Hematopoietic multipotent progenitor cell (in vitro differentiated cells): ENCODE results near the gene RASEF. TPM values are rescaled to one million over a fixed set of nuclear protein-coding genes. Genes with fewer than 3 reads are reported as not detected.

Source experiments
- DNase-seq, 3 donors: peaks; one replicate each; pipeline ENCODE4 v3.0.0-alpha.2; 2011 to 2015; ENCODE audit warnings: low read depth in 2 of 3, low spot score in 2 of 3
- total RNA-seq: library from RNA; depleted of rRNA; stranded (reverse); fragments of >200 nt; gene quantifications from one replicate; pipeline ENCODE4 v1.2.3, GENCODE V29; 2012

Gene RASEF
- total RNA-seq, 1 donor = under 0.01 TPM

DNA sequence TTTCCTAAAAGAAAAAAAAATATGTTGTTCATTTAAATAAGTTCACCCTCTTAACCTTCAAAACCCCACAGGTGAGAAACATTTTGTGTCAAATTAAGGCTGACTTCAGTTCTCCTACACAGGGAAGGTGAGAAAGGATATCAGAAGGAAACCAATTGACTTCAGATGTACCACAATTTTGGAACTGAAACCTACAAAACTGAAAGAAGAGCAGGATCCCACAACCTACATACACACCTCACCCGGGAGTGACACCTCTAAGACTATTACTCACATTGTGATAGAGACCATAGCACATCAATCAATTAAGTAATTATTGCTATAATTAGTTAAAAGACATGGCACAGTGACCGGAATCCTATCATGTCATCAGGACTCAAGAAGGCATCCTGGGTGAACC lies 47.0 kb downstream of the RASEF start:
- no peak for DNase-seq

DNA sequence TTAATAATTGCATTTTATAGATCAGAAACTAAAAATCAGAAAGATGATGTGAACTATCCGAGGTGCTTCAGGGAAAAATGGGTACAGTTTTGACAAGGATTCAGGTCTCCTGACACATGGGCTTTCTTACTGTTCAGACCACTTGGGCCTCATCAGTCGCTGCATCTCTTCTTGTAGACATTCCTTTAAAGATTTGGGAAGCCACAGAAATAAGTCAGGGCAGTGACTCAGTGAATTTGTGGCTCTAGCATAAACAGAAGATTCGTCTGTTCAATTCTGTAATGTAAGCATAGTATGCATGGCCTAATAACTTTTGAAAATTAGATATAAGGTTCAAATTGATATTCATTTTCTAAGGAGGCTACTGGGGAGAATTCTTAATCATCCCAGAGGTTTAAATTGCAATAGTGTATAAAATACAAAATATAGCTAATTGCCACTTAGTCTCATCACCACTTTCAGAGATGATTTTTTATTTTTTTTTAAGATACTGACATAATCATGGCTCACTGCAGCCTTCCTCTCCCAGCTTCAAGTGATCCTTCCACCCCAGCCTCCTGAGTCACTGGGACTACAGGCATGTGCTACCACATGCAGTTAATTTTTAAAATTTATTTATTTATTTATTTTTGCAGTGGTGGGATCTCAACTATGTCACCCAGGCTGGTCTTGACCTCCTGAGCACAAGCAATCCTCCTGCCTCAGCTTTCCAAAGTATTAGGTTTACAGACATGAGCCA lies 48.9 kb downstream of the RASEF start:
- DNase-seq = no peak

DNA sequence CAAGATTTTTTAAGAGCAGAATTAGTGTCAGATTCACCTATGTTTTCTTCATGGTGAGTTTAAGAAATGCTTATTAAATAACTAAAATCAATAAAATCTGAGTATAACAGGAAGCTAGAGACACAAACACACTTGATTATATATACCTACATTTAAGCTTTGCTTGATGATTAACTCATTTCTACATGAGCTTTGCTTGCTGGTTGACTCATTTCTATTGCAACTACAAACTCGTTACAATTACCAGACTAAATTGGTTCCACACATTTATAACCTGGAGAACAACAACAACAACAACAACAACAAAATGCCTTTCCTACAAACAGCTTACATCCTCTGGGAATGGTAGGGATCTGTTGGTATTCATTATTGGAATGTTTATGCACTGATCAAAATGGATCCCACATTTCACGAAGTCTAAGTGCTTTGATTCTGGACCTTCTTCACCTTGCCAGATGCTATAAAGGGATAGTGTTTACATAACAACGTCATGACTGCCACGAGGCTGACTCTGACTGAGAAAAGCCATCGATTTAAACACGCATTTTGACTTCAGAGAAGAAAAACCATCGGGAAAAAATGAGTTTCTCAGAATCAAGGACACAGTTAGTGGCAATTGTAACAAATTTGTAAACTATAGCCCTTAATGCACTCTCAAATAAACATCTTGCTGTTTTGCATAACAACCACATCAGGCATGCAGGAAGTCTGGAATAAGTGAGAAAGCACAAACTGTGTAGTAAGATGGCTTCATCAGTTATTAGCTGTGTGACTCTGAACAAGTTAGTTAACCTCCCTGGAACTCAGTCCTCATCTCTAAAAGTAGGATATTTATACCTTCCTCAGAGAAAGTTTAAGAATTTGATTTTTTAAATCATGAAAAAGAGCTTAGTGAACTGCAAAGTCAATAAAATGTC lies 49.8 kb downstream of the RASEF start:
- DNase-seq = no peak

DNA sequence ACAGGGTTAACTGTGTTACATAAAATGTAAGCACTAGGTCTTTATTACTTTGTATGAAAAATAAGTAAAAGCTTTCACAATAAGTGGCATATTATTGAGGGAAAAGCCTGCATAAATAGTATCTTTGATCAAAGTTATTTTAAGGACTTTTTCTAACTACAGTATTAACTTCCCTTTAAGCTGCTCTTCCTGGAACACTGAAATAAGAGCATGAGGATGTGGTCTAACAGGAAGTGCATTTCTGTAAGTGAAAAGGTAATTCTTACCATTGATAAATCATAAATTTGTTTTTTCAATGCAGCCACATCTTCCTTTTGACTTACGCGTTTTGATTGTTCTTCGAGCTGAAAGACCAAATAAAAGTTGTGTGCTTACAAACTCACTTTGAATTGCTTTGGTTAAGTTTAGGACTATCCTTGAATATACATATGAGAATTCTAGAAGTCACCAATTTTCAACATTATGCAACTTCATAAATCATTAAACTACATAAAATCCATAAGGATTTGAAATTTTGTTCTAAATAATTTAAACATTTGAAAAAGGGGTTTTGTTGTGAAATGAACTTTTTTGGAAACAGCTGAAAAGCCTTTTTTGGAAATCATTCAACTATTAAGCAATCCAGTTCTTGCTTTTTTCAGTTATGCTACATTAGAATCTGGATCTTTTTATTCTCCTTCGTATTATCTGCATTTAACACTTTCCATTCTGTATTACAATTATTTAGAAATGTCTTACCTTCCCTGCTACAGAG lies 50.6 kb downstream of the RASEF start:
- DNase-seq = no peak

DNA sequence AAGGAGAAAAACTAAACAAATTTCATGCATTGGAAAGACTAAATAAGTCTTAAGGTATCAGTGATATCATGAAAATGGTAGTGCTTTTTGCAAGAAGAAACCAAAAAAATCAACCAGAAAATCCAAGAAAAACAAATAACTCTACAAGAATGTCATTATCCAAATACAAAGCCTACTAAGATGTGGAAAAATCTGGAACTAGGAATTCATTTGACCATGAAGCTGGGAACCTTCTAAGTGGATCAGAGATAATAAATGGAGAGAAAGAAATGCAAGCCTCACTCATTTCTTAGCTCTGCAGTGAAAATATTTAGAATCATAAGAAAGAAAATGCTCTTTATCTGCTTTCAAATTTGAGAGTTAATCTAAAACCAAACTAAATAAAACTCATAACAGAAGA lies 51.3 kb downstream of the RASEF start:
- no peak for DNase-seq

DNA sequence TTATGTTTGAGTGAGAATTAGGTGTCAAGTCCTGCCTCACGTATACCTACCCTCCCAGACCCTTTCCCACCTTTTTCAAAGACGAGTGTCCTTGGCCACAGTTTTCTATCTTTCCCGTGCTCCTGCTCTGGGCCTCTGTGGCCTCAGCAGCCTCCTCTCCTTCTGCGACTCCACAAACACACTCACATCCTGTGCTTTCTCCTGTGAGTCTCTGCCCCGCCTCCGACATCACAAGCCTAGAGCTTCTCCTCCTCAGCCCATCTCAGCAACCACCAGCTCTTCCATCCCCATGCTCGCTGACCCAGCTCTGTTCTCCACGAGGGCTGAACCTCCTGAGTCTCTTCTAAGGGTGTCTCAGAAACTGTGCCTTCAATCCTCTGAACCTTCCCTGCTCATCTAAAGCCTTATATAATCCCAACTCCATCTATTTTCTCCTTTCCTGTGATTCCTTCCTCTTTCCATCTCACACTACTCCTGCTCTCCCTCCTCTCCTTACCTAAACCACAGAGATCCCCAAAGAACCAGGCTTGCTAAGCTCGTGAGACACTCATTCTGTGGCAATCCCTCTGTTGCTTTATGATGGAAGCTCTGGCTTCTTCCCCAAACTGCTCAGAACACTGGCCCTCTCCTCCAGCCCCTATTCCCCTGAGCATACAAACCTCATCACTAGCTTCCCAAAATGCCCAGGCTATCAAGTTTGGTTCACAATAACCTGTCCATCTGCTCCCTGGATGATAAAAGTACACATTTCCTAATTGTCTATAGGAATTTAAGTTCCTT lies 55.2 kb downstream of the RASEF start:
- no peak for DNase-seq

DNA sequence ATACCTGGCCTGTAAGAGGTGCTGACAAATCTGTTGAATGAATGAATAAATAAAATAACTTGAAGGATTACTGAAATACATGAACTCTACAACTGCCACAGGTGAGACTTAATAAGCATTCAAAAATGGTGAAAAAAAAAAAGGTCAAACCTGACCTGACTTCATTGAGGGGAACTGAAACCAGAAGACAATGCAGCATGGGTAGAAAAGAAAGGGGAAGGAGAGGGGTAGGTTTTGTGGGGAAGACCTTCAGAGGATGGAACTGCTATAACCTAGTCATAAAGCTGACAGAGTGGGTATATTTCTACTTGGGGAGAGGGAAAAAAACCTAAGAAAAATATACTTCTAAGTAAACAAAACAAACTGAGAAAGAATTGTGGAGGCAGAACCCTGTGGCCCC lies 56.6 kb downstream of the RASEF start:
- no peak for DNase-seq

DNA sequence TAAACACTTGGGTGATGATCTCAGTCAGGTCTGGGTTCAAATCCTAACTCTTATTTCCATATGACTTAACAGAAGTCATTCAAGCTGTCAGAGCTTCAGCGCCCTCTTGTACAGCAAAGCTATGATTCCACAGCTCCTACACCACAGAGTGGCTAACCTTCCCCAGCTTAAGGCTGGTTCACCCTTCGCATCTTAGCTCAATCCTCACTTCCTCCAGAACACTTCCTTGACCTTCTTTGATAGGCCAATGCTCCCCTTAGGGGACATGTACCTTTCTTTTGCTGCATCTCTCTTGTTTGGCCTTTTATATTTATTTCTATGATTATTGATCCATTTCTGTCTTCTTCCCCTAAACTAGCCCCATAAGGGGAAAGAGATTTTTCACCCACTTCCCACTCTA lies 57.0 kb downstream of the RASEF start:
- DNase-seq = no peak

DNA sequence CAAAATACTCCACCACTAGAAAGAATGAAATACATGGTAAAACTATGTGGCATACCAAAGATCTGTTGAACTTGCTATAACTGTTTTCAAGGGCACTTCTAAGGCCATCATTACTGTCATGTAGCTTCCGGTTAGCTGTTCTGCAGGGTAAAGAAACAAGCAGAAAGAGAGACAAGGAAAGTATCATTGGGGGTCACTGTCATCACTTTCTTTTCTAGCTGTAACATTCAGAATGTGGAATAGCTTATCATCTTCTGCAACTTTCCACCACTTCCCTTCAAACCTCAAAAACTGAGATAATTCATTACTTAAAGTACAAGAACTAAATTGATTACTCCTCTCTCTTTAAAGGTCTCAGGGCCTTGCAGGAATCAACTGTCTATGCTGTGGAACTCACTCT lies 57.6 kb downstream of the RASEF start:
- peak in 2 of 3 donors; percentile 3 to 5 for DNase-seq

DNA sequence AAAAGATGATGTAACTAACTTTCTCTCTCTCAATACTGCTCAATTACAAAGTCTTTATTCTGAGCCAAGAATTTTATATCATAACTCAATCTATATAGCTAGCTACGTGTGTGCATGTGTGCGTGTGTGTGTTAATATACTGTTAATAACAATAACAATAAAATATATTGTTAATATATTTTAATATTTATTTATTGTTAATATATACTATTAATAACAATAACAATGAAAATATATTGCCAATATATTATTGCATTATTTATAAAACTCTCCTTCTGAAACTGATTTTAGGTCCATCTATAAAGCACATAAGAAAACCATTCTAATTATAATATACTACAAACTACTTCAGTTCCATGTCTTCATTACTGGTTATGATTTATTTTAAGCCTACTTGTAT lies 60.6 kb downstream of the RASEF start:
- no peak for DNase-seq

DNA sequence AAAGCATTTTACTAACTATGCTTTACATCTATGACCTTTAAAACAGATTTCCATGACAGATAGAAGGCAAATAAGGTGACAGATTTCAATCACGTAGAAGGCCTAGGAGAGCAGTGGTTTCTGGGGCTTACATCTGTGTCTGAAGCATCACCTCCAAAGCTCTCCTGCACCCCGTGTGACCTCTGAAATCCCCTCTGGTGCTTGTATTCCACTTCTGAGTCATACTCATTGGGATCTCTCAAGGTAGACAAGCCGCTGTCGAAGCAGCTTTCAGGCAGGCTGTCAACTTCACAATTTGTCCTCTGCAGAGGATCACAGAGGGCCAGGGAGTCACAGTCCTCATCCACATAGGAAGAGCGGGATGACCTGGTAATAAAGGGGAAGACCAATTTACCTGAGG lies 62.2 kb downstream of the RASEF start:
- DNase-seq = no peak

DNA sequence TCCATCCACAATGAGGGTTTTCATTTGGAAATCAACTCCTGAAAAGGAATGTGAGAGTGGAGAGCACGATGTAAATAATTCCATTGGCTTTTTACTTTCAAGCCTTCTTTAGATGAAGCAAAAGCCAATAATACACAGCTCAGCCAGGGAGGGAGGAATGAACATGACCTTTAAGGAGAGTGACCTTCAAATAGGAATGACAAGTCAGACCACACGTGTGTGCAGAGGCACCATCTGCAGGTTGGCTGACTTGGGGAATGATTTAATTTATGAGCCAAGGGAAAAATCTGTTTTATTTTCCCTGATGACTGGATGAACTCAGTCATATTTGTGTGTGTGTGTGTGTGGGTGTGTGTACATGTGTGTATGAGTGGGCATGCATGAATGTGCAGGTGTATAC lies 64.5 kb downstream of the RASEF start:
- no peak for DNase-seq

DNA sequence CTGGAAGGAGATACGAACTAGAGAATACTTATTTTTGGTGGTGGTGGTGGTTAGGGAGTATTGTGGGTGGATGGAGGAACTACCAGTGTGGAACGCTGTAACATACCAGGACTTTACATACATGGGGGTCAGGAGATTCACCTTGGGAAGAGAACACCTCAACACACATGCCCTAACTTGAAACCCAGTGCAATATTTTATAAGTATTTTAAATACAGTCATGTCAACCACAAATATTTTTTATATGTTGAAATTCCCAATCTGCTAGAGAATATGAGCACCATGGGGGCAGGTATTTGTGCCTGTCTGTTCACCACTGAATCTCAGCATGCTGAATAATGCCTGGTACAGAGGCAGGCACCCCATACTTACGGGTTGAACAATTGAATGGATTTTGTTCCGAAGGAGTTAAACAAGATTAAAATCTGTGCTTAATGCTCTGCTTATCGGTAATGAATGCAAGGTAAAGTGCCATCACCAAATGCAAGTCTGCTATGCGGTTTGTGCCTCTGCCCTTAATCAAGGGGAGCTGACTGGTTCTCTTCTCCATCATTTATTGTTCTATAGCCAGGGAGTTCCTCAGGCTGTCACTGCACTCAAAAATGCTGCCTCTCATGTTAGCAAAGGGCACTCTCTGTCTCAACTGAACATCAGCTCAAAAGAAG lies 65.3 kb downstream of the RASEF start:
- no peak for DNase-seq

DNA sequence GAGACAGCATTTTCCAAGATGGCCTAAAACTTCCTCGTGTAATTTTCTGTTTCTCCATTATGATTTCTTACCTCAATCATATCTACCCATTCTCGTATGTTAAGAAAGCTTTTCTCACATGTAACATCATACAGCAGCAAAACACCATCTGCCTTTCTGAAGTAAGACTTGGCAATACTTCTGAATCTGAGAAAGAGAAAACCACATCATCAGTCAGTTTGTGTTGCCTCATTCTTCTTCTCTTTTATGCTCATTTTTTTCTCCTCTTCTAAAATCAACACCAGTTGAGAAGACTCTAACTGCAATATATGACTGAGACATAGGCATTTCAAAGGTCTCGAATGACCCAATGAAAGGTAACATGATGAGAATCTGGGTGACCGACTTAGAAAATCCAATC lies 66.0 kb downstream of the RASEF start:
- no peak for DNase-seq

DNA sequence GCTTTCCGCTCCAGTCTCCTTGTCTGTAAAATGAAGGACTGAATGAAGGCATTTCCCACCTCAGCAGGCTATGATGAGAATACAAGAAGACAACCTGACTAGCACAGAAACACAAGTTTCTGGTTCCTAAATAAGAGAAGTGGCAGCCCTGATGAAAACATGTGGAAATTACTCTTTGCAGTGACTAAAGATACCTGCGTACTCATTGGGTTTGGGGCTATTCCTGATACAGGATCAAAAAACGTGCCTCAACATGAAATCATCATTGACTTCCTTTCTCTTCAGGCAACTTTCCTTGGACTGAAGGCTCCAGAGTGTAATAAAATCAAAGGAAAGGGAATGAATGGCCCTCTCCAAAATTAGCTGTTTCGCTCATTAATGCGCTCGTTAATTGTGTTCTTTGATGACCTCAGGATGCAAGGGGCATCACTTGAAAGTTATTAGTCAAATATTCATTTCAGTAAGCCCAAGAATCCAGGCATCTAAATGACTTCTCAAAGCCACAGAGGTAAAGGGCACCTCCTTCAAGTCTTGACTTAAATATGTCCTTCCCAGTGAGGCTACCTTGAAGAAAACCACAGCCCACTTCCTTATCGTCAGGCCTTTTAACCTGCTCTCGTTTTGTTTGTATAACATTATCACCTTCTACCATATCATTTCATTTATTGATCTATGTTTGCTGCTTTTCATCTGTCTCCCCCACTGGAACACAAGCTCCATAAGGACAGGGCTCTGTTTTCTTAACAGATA lies 68.9 kb downstream of the RASEF start:
- no peak for DNase-seq

DNA sequence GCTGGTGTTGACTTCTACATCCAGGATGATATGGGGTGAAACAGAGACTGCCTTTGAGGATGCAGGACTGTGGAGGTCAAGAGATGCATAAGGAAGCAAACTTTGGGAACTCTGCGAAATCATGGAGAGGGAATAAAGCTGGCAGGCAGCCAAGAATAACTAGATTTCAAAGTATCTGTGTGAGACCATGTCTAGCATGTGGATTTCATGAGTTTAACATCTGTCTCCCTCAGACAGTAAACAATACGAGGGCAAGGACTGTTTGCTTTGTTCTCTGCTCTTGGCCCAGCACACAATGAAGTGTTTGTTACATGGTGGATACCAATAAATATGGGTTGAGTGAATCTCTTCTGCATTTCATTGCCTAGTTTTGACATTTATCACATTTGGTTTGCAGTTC lies 71.3 kb downstream of the RASEF start:
- no peak for DNase-seq

DNA sequence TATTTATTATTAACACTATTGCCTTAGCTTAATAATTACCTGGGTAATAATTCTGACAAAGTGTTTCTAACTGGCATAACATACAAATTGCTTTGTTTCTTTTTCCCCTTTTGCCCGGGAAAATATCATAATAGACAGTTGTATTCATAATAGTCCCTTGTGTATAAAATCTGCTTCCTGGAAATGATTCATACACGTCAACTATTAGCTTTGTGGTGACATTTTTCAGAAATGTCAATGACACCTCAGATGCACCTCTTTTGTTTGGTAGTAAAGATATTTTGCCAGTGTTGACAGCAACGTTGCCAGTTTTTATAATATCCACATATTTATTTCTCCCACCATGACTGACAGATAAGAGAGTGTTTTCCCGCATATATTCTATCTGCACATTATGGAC lies 73.0 kb downstream of the RASEF start:
- DNase-seq = no peak

DNA sequence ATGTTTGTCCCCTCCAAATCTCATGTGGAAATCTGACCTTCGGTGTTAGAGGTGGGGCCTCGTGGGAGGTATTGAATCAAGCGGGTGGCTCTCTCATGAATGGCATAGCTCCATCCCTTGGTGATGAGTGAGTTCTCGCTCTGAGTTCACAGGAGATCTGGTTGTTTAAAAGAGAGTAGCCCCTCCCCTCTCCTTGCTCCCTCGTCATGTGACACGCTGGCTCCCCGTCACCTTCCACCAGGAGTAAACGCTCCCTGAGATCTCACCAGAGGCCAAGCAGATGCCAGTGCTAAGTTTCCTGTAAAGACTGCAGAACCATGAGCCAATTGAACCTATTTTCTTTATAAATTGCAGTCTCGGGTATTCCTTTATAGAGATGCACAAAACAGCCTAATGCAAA lies 74.5 kb downstream of the RASEF start:
- no peak for DNase-seq
